ENCODE results near the gene RBFOX2. TPM values are rescaled to one million over a fixed set of nuclear protein-coding genes. Genes with fewer than 3 reads are reported as not detected.

The RBFOX2 gene
- total RNA-seq, 1 donor from 2014 or later: 64.1 TPM

DNA sequence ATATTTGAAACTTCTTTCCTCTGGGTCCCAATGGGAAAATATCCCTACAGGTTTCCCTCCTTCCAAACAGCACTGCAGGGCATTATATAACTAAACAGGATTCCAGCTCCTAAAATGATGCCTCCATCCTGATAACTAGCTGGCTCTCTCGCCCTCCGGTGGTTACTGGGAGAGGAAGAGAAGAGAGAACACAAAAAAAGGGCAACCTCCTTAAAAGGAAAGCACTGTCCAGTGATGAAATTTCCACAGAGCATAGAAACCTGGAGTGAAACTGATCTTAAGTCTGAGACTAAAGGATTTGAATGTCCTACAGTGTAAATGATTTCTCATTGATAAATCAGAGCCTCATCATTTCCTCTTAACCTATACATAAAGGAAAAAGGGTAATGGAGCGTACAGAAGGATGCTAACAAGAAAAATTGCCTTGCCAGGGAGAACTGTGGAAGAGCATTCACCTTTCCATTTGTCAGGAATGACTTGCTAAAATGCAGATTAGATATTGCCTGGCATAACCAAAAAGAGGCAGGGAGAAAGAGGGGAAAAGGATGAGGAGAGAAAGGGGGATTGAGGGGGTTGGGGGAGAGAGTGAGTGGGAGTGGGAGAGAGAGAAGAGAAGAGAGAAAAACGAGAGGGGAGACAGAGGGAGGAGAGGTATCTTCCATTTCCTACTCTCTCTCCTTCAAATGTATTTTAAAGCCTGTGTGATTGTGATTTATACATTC, 189.6 kb downstream of the RBFOX2 start:
- ATAC-seq (peak; percentile 9), DNase-seq (no peak)
- Histone ChIP-seq H3K36me3 (no peaks in the 10 kb centered on the region), H3K27me3 (no peaks in the 10 kb centered on the region), H3K27ac (peak overlapping the region; percentile 71), H3K4me3 (peak overlapping the region; percentile 58), H3K9me3 (no peaks in the 10 kb centered on the region), H3K4me1 (peaks cover 26% of the 10 kb centered on the region)
- intact Hi-C loops (cut with DNase I): no loop called here
- TF ChIP-seq CTCF (IDR thresholded peaks at IDR 0.05): peak; percentile 36

GRCh38 chr22:35837101-35837727, 191.4 kb downstream of the RBFOX2 start:
- H3K36me3 ChIP-seq: no peaks in the 10 kb centered on the region
- no peak for ATAC-seq
- no peak overlapping the region for H3K27ac ChIP-seq
- H3K9me3 ChIP-seq: no peaks in the 10 kb centered on the region
- no peak overlapping the region for H3K4me3 ChIP-seq
- H3K27me3 ChIP-seq: no peaks in the 10 kb centered on the region
- DNase-seq: no peak
- TF ChIP-seq CTCF (IDR thresholded peaks at IDR 0.05): no peak
- intact Hi-C loops (cut with DNase I): no loop called here
- peaks cover 31% of the 10 kb centered on the region for H3K4me1 ChIP-seq

DNA sequence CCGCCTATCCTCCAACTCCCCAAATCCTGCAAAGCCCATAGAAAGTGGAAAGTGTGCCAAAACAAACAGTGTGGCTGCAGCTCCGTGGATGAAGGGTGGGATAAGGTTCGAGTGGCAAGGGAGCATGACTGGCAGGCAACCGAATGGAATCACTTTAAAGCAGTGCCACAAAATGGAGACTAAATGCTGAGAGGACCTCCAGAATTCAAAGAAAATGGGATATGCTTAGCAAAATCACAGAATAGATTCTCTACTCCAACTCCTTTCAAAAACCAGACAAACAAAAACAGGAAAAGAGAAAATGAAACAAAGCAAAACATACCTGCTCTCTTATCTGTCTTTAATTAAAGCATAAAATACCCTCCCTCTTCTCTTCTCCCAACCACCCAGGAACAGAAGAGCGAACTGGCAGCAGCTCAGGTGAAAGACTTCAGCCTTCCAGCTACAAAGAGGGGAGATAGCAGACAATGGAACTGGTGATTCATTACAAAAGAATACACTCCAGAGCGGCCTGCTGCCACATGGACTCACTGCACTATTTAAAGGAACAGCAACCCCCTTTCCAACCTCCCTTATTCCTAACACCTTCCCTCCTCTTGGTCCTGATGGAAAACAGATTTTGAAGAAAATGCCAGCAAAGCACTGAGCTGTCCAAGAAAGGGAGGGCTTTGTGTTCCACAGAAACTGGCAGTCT, 192.5 kb downstream of the RBFOX2 start:
- TF ChIP-seq CTCF (IDR thresholded peaks at IDR 0.05): no peak
- Histone ChIP-seq H3K4me3 (peak overlapping the region; percentile 37), H3K9me3 (no peaks in the 10 kb centered on the region), H3K27me3 (no peaks in the 10 kb centered on the region), H3K4me1 (peaks cover 31% of the 10 kb centered on the region), H3K36me3 (no peaks in the 10 kb centered on the region), H3K27ac (peak overlapping the region; percentile 73)
- no peak for DNase-seq
- peak; percentile 60 for ATAC-seq
- intact Hi-C loops (cut with DNase I): no loop called here

- Histone ChIP-seq H3K27ac (peak overlapping the region; percentile 73), H3K4me1 (peaks cover 31% of the 10 kb centered on the region), H3K9me3 (no peaks in the 10 kb centered on the region), H3K4me3 (peak overlapping the region; percentile 37), H3K36me3 (no peaks in the 10 kb centered on the region), H3K27me3 (no peaks in the 10 kb centered on the region)
- no peak for ATAC-seq
- no peak for DNase-seq
- TF ChIP-seq CTCF (IDR thresholded peaks at IDR 0.05): no peak
- intact Hi-C loops (cut with DNase I): no loop called here
These were observed 193.2 kb downstream of the RBFOX2 start for GRCh38 chr22:35835267-35835997.

- no peak for DNase-seq
- no peak overlapping the region for H3K27ac ChIP-seq
- H3K4me3 ChIP-seq: no peak overlapping the region
- H3K36me3 ChIP-seq: no peaks in the 10 kb centered on the region
- intact Hi-C loops (cut with DNase I): no loop called here
- H3K27me3 ChIP-seq: no peaks in the 10 kb centered on the region
- no peaks in the 10 kb centered on the region for H3K9me3 ChIP-seq
- peaks cover 31% of the 10 kb centered on the region for H3K4me1 ChIP-seq
- no peak for TF ChIP-seq CTCF (IDR thresholded peaks at IDR 0.05)
- peak; percentile 49 for ATAC-seq
These were observed 194.6 kb downstream of the RBFOX2 start for GRCh38 chr22:35834061-35834460.

Data from upper lobe of right lung (tissue), 1 donor.